T-helper 1 cell treated with Interleukin-12 subunit alpha and Interleukin-12 subunit beta and Interleukin-4 antibody, amounts not matched to agents 30 ng/mL and 1 ng/mL, for 36 hours (primary cell): ENCODE results near the gene RSU1. TPM values are rescaled to one million over a fixed set of nuclear protein-coding genes. Genes with fewer than 3 reads are reported as not detected.

ENCODE experiments used
- intact Hi-C: fragments of 100-400 bp; cut with micrococcal nuclease; formaldehyde crosslinking; loops from one replicate; pipeline ENCODE4 v1.15.1; 2024
- total RNA-seq: library from RNA; stranded (reverse); gene quantifications from 2 replicates; pipeline ENCODE4 v1.2.3, GENCODE V29; 2022

The RSU1 gene
- total RNA-seq, 1 donor from 2014 or later, result 89.8 TPM

DNA sequence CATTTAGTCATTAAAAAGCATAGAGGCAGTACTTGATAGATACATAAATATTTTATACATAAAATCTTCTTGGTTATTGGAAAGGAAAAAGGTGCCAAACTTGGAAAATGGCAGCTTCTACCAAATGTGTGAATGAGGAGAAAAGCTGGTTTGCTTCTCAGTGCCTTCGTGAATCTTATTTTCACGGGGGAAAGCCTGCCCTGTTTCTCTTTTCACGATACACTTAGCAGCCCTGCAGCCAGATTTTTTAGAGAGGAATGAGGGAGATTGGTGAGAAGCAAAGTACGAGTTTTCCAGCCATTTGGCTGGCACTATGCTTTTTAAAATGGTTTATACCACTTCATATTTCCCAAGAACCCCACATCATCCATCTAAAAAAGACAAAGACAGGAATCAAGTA is 272.6 kb downstream of the RSU1 start:
- intact Hi-C loops, result no loop called here

DNA sequence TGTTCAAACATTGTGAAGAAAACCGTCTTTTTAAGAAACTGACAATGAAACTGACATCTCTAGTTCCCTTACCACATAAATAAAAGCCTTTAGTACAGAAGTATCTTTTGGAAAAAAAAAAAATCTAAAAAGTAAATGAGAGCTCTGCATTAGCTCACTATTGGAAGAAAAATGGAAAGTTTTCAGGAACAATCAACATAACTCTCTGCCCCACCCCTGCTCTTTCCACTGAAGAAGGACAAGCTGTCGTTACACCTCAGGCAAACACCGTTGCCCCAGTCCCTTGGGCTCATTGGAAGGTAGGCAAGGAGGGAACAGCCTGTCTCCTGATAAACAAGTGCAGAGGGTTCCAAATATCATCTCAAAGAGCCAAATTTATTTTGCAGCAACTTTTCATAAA is 273.1 kb downstream of the RSU1 start:
- intact Hi-C loops, result no loop called here
